ENCODE data around the gene CSN3.

DNA sequence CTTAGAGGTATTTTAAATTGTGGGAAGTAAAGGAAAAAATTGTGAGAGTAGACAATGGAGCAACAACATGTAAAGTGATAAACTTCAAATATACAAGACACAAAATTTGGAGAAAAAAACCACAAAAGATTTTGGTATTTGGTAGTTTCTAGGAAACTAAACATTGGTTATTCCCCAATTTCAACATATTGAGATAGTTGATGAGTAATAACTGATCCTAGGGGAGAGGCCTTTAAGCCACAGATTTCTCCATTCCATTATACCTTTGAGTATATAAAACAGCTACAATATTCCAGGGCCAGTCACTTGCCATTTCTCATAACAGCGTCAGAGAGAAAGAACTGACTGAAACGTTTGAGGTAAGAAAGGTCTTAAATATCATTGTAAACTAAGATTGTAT is 16.6 kb upstream of the CSN3 start, which contains the start of gene FDCSP:
- TF ChIP-seq, protein P1, sequence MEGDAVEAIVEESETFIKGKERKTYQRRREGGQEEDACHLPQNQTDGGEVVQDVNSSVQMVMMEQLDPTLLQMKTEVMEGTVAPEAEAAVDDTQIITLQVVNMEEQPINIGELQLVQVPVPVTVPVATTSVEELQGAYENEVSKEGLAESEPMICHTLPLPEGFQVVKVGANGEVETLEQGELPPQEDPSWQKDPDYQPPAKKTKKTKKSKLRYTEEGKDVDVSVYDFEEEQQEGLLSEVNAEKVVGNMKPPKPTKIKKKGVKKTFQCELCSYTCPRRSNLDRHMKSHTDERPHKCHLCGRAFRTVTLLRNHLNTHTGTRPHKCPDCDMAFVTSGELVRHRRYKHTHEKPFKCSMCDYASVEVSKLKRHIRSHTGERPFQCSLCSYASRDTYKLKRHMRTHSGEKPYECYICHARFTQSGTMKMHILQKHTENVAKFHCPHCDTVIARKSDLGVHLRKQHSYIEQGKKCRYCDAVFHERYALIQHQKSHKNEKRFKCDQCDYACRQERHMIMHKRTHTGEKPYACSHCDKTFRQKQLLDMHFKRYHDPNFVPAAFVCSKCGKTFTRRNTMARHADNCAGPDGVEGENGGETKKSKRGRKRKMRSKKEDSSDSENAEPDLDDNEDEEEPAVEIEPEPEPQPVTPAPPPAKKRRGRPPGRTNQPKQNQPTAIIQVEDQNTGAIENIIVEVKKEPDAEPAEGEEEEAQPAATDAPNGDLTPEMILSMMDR (IDR thresholded peaks at IDR 0.05): no peak
- no peak for TF ChIP-seq POLR2A (IDR thresholded peaks at IDR 0.05)
